Smooth muscle cell of the umbilical artery (primary cell): Measurements from ENCODE around the gene IPO8. TPM values are rescaled to one million over a fixed set of nuclear protein-coding genes. Genes with fewer than 3 reads are reported as not detected.

Source experiments
- total RNA-seq: library from RNA; depleted of rRNA; stranded (reverse); fragments of >200 nt; gene quantifications from 2 replicates; pipeline ENCODE4 v1.2.3, GENCODE V29; 2014

The IPO8 gene
- total RNA-seq = 46.0 and 50.3 TPM in 2 replicates

DNA sequence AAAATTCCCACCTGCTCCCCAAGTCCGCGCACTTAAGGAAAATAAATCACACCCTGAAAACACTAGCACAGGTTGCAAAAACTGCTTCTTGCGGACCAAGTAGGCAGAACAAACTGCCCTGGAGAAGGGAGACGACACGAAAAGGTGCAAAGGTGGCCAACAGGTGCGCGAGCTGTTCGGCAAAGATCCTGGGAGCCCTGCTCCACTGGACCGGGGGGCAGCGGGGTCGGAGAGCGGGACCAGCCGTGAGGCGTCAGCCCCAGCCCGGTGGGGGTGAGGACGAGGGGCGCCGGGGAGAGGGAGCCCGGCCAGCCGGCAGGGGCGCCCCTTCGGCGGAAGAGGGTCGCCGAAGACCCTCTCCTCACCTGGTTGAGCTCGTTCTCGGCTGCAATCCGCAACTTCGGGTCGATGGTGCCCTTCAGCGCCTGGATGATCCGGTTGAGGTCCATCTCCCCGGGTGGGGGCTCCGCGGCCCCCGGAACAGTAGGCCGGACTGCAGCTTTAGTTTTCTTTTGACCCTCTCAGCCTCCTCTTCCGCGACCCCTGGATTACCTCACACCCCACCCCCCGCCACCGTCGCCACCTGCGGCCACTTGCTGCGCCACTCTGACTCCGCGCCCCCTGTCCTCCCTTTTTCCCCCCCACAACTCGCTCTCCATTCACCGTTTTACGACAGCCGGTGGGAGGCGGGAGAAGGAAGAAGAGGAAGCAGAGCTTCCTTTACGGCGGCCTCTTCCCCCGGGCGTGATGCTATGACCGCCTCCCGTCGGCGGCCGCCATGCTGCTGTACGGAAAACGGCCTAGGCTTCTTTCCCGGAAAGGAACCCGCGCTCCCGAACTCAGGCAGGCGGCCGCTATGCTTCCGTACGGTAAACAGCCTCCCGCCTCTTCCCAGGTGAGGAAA, at the start of gene IPO8:
IPO8 (minus strand) TSS at position 671 of the 904 bp plus-strand sequence; CDS start at position 449, 222 bp downstream.

Other genes with a start within 250 kb of the IPO8 start
- gene CAPRIN2, start 59.1 kb upstream of the IPO8 start, total RNA-seq = 29.1 and 48.7 TPM in 2 replicates
- under 0.01 and 0.69 TPM in 2 replicates for gene TSPAN11, start 230.9 kb upstream of the IPO8 start, total RNA-seq